Stimulated activated CD8-positive, alpha-beta memory T cell treated with anti-CD3 and anti-CD28 coated beads, Interleukin-15, amount 100 ng/mL, for 24 hours (primary cell): Measurements from ENCODE around the gene MS4A7.
"Not testable (repeated sequence)": the region's sequence is repeated elsewhere in the genome, so short reads cannot be mapped to it uniquely, and the experiment has no call there.

Source experiments
- DNase-seq: peaks from one replicate; pipeline ENCODE4 v3.0.0-alpha.2; 2020; ENCODE audit warnings: low read depth

The MS4A7 gene, protein sequence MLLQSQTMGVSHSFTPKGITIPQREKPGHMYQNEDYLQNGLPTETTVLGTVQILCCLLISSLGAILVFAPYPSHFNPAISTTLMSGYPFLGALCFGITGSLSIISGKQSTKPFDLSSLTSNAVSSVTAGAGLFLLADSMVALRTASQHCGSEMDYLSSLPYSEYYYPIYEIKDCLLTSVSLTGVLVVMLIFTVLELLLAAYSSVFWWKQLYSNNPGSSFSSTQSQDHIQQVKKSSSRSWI

GRCh38 chr11:60378354-60378753 is at the start of gene MS4A7:
Gene MS4A7 (plus strand): TSS chr11:60378532. CDS start chr11:60383142, 4,610 bp downstream.
- no peak for DNase-seq

GRCh38 chr11:60332846-60333245 is 45.5 kb upstream of the MS4A7 start:
- no peak for DNase-seq

DNA sequence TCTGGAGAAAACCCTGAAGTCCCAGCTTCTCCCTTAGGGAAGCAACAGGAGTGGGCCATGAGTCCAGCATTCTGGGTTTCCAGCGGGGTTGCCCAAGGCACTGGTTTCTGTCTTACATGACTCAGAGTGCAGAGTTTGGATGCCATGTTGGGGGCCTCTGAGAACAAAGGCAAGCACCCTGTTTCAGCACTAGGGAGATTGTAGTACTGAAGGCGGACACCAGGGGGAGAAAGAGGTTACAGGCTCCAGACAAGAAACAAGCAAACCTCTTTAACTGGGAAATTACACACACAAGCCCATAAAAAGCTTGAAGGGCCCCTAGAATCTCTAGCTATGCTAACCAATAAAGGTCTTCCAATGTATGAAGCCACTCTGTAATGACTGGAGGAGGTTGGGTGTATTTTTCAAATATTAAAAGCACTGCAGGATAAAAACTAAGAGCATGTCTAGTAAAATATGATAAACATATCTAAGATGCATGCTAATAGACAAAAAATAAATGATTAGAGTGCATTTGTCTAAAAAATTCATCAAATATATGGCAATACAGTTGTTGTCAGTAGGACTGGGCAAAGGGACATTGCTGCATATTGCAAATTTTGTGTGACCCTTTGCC is 44.2 kb upstream of the MS4A7 start:
- DNase-seq = peak; percentile 38

DNA sequence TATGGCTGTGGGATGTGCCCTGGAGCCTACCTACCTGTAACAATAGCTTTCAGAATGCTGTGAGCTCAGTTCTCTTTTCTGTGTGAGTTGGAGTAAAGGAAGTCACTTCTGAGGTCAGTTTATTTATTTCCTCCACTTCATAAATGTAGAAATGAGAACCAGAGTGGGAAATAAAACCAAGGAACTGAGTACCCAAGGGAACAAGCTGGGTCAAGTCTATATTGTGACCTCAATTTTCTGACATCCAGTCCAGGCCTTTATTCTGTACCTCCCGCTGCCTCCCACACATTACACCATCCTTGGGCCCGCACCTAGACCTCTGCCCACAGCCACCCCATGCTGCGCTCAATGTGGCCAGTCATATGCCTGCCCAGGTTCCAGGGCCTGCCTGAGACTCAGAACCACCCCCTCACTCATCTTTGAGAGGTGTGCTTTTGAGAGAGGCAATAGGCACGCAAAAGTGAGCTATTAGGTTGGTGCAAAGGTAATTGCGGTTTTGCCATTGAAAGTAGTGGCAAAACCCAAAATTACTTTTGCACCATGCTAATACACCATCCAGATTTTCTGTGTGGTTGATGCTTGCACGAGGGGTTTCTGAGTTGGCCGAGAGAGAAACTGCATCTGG is 41.5 kb upstream of the MS4A7 start:
- no peak for DNase-seq

GRCh38 chr11:60338053-60338452 is 40.3 kb upstream of the MS4A7 start:
- no peak for DNase-seq

- no peak for DNase-seq
Measured at GRCh38 chr11:60339356-60339755, 39.0 kb upstream of the MS4A7 start.

- DNase-seq = no peak
Measured at GRCh38 chr11:60343094-60343704, 35.1 kb upstream of the MS4A7 start.

DNA sequence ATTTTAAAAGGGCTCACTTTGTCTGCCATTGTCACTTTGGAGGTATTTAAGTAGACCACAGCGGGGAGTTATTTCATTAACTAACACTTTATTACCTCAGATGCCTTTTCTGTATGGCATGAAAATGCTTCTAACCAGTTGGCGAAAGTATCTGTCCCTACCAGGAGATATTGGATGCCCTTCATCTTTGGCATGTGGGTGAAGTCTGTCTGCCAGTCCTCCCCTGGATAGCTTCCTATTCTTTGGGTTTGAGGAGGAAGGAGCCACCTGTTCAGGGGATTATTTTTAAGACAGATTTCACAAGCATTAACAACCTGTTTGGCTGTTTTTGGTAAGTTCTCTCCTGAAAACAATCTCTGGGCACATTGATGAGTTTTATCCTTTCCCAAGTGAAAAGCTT is 34.2 kb upstream of the MS4A7 start:
- no peak for DNase-seq

GRCh38 chr11:60345489-60345888 is 32.8 kb upstream of the MS4A7 start:
- no peak for DNase-seq

DNA sequence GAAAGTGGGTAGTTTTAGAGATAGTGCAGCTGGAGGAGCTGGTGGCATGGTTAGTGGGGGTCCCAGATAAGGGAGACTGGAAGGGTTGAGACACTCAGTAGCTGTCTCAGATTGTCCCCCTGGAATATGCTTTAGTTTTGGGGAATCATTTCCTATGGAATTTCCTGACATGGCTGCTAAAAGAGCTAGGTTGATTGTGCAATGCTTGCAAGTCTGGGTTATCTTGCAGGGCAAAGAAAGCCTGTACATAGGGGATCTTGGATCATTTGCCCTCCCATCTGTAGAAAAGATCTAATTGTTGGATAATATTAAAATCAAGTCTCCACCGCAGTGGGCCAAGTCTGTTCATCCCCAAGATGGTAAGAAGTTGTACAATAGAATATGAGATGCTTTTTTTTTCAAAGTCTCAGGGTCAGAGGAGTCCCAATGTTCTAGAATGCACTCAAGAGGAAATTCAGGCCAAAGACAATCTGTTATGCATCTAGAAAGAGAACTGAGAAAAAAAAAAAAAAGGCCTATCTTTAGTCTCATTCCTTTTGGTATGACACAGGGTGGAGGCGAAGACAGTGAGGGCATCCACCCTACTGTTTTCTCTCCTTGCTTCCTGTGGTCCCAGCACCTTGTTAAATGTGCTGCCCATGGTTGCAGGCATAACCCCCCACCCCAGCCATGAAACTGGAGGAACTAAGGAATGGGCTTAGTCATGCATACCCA is 31.1 kb upstream of the MS4A7 start:
- no peak for DNase-seq

GRCh38 chr11:60348116-60348515 is 30.2 kb upstream of the MS4A7 start:
- no peak for DNase-seq

GRCh38 chr11:60349990-60350389 is 28.3 kb upstream of the MS4A7 start:
- DNase-seq = no peak

GRCh38 chr11:60357771-60358170 is 20.6 kb upstream of the MS4A7 start:
- DNase-seq = no peak

DNA sequence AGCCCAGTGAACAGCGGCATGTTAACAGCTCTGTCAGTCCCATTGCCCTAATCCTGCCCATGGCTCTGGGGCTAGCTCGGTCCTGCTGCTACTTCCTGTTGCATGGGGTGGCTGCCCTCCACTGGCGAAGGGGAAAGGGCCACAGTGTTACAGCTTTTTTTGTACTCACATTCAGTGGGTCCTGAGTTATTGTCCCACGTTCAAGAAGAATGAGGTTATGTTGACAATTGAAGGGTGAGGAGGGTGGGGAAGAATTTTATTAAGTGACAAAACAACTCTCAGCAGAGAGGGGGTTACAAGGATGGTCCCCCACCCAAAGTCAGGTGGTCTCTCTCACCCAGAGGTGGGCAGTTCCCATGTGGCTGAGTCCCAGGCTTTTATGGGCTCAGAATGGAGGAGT is 17.7 kb upstream of the MS4A7 start:
- no peak for DNase-seq

GRCh38 chr11:60362241-60362640 is 16.1 kb upstream of the MS4A7 start:
- no peak for DNase-seq

DNA sequence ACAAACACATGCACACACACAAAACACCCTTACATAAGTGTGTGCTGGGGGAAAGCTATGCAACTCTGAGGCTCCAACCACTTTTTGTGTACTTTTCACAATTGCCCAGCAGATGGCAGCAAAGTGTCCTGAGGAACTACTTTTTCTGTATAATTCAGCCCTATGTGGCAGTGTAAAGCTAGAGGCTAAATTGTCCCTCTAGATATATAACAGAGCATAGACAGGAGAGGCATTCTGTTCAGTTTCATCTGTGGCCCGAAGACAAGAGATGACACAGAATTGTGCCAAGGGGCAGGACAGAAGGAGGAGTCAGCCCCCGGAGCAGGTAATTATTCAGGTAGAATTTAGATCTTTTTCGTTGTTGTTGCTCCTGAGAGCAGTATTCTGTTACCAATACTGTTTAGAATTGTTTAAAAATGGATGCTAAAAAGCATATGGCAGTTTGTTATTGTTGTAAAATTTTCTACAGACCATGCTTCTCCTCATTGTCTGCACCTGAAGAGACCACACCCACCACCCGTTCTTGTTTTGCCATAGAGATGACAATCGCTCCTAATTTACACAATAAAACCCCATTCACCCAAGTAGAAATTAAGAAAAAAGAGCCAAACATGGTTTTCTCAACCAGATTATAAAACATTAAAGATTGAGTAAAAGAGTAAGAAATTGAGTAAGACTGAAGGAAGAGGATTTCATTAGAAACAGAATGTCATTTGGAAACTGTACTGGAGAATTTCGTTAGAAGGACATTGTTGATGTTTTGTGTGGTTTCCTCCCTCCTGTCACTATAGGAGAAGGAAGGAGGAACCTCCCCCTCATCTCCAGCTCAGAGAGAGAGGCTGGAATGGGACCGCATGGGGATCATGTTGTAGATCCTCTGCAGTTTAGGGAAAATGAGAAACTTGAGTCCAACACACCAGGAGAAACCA is 14.5 kb upstream of the MS4A7 start:
- no peak for DNase-seq

GRCh38 chr11:60366262-60366904 is 11.9 kb upstream of the MS4A7 start:
- DNase-seq = not testable (repeated sequence)

- DNase-seq = no peak
Measured at GRCh38 chr11:60367009-60367408, 11.3 kb upstream of the MS4A7 start.

DNA sequence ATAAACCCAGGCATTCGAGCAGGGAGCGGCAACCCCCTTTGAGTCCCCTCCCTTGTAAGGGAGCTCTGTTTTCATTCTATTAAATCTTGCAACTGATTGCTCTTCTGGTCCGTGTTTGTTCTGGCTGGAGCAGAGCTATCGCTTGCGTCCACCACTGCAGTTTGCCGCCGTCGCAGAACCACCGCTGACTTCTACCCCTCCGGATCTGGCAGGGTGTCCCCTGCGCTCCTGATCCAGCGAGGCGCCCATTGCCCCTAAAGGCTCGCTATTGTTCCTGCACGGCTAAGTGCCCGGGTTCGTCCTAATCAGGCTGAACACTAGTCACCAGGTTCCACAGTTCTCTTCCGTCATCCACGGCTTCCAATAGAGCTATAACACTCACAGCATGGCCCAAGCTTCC is 10.4 kb upstream of the MS4A7 start:
- DNase-seq = no peak

DNA sequence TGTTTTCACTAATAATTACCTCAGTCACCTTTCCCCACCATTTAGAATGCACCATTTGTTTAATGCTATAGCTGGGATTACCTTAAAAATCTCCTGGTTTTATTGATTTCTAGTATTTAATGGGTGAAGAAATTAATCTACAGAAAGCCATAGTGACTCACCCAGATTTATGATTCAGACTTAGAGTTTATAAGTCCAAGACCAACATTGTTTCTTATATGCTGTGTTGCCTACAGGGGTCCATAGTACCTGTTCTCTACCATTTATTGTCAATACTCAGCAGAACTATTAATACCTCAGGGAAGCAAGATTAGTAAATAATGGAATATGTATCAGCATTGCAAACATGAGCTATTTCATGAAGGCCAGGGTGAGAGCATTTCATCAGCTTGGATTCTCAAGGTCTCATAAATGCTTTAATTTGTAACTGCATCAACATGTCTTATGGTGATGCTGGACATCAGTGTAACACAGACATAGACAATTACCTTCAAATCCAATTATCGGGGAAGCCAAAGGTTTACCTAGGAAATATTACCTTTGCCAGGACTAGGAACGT is 8.0 kb upstream of the MS4A7 start:
- no peak for DNase-seq
